Suprapubic skin (tissue), 4 donors: Measurements from ENCODE around the gene SHOC2. TPM values are rescaled to one million over a fixed set of nuclear protein-coding genes. Genes with fewer than 3 reads are reported as not detected.

ENCODE experiments used
- DNase-seq, 2 donors: peaks; one replicate each; pipeline ENCODE4 v3.0.0-alpha.2; 2019; ENCODE audit warnings: low spot score in 2 of 2
- H3K27ac ChIP-seq: fragments of 200-600 bp; sonication (generic); one replicate; pipeline ENCODE4 v1.5.1; 2019
- H3K27me3 ChIP-seq: fragments of 200-600 bp; sonication (generic); one replicate; pipeline ENCODE4 v1.5.1; 2019
- H3K36me3 ChIP-seq: fragments of 200-600 bp; sonication (generic); one replicate; pipeline ENCODE4 v1.5.1; 2019
- H3K4me1 ChIP-seq: fragments of 200-600 bp; sonication (generic); one replicate; pipeline ENCODE4 v1.5.1; 2019
- H3K4me3 ChIP-seq: fragments of 200-600 bp; sonication (generic); one replicate; pipeline ENCODE4 v1.5.1; 2019; ENCODE audit warnings: mild to moderate bottlenecking
- H3K9me3 ChIP-seq: fragments of 200-600 bp; sonication (generic); one replicate; pipeline ENCODE4 v1.5.1; 2019
- EP300 ChIP-seq: sonication (generic); formaldehyde crosslinking; IDR thresholded peaks from one replicate; pipeline ENCODE4 v1.6.1; 2017; ENCODE audit warnings: antibody characterized with exemption
- POLR2A ChIP-seq, 2 donors: fragments of 450-650 bp; IDR thresholded peaks; one replicate each; pipeline ENCODE4 v1.6.1; 2017; ENCODE audit warnings: antibody characterized with exemption in 2 of 2, mild to moderate bottlenecking in 2 of 2, moderate library complexity in 2 of 2
- POLR2AphosphoS5 ChIP-seq, 3 donors: sonication (generic); formaldehyde crosslinking; IDR thresholded peaks; one replicate each; pipeline ENCODE4 v1.6.1; 2017; ENCODE audit warnings: antibody characterized with exemption in 3 of 3
- WGBS: methylation state at CpG from one replicate; pipeline ENCODE4 v1.1.5; 2018; 5-methylcytosine and 5-hydroxymethylcytosine counted together
- total RNA-seq, 4 donors: library from RNA; depleted of rRNA; stranded (reverse); fragments of >200 nt; gene quantifications; one replicate each; pipeline ENCODE4 v1.1.0, GENCODE V29; 2016
- TF ChIP-seq, protein P1 (sequence below), 2 donors: fragments of 200-600 bp in 1 of 2; fragments of 450-650 bp in 1 of 2; sonication (generic) in 1 of 2; IDR thresholded peaks; one replicate each; pipeline ENCODE4 v1.5.1; 2016 to 2019; ENCODE audit warnings: antibody characterized with exemption in 2 of 2, mild to moderate bottlenecking in 1 of 2, moderate library complexity in 1 of 2

Gene SHOC2
- total RNA-seq, 4 donors from 2014 or later: 33.8 to 80.8 (median 40.8) TPM

DNA sequence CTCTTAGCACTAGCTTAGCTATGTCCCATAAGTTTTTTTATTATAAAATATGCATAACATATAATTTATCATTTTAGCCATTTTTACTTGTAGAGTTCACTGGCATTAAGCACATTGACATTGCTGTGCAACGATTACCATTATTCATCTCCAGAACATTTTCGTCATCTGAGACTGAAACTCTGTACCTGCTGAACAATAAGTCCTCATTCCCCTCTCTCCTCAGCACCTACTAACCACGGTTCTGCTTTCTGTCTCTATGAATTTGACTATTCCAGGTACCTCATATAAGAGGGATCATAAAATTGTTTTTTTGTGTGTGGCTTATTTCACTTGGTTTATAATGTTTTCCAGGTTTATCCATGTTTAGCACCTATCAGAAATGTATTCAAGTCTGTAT is 64.1 kb downstream of the SHOC2 start:
- H3K27ac ChIP-seq: no peak overlapping the region
- no peak overlapping the region for H3K4me3 ChIP-seq
- H3K36me3 ChIP-seq: no peaks in the 10 kb centered on the region
- TF ChIP-seq POLR2A (IDR thresholded peaks at IDR 0.05): no peak
- TF ChIP-seq EP300: no peak
- no peak for TF ChIP-seq POLR2AphosphoS5 (IDR thresholded peaks at IDR 0.05)
- TF ChIP-seq, protein P1, sequence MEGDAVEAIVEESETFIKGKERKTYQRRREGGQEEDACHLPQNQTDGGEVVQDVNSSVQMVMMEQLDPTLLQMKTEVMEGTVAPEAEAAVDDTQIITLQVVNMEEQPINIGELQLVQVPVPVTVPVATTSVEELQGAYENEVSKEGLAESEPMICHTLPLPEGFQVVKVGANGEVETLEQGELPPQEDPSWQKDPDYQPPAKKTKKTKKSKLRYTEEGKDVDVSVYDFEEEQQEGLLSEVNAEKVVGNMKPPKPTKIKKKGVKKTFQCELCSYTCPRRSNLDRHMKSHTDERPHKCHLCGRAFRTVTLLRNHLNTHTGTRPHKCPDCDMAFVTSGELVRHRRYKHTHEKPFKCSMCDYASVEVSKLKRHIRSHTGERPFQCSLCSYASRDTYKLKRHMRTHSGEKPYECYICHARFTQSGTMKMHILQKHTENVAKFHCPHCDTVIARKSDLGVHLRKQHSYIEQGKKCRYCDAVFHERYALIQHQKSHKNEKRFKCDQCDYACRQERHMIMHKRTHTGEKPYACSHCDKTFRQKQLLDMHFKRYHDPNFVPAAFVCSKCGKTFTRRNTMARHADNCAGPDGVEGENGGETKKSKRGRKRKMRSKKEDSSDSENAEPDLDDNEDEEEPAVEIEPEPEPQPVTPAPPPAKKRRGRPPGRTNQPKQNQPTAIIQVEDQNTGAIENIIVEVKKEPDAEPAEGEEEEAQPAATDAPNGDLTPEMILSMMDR (IDR thresholded peaks at IDR 0.05): no peak
- H3K27me3 ChIP-seq: no peaks in the 10 kb centered on the region
- no peak for DNase-seq
- 96% methylated on average over 3 of the region's 3 CpGs for WGBS
- no peaks in the 10 kb centered on the region for H3K9me3 ChIP-seq
- H3K4me1 ChIP-seq: peaks cover under 1% of the 10 kb centered on the region

DNA sequence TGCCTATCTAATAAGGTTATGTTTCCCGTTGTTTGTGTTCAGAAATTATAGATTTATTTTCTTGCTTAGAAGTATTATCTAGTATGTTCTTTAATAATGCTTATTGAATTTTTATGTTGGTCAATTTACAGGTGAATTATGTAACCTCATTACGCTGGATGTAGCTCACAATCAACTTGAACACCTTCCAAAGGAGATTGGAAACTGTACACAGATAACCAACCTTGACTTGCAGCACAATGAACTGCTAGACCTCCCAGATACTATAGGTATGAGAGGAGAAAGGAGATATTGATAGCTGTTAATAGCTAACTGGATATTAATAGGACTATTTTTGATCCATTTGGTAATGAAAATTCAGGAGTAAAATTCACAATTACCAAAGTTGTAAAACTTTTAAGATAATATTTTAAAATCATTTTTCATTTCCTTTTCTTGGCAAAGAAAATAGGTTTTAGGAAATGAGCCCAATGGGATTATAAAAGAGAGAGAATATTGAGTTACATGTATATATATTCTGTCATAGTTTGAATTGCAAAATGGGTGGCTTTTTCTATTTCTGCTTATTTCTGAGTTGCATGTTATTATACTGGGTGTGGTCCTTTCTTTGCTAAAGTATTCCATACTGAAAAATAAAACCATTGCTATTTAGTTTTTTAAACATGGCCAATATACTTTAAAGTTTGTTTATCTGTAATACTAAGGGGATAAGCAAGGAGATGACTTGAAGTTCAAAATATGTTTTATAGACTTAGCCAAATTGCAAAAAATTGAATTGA is 66.3 kb downstream of the SHOC2 start:
- TF ChIP-seq POLR2A (IDR thresholded peaks at IDR 0.05) (no peak), EP300 (no peak), POLR2AphosphoS5 (IDR thresholded peaks at IDR 0.05) (no peak)
- TF ChIP-seq, protein P1 (IDR thresholded peaks at IDR 0.05): no peak
- no peaks in the 10 kb centered on the region for H3K36me3 ChIP-seq
- 82% methylated on average over 2 of the region's 2 CpGs for WGBS
- H3K4me3 ChIP-seq: no peak overlapping the region
- H3K27me3 ChIP-seq: no peaks in the 10 kb centered on the region
- H3K4me1 ChIP-seq: no peaks in the 10 kb centered on the region
- no peaks in the 10 kb centered on the region for H3K9me3 ChIP-seq
- no peak for DNase-seq
- H3K27ac ChIP-seq: no peak overlapping the region

DNA sequence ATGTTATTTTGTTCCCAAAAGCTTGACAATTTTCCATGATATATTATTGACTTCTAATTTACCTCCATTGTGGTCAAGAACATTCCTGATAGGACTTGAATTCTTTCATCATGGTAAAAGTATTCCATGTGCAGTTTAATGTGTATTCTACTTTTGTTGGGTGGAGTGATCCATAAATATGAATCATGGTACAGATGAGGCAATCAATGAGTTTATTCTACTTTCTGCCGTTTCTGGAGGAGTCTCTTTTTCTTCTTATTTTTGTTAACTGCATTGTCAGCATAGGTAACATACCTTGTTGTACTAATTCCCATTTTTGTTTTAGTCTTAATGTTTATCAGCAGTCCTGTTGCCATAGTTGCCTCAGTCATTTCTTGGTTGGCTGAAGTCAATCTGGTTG is 69.6 kb downstream of the SHOC2 start:
- H3K27ac ChIP-seq: no peak overlapping the region

DNA sequence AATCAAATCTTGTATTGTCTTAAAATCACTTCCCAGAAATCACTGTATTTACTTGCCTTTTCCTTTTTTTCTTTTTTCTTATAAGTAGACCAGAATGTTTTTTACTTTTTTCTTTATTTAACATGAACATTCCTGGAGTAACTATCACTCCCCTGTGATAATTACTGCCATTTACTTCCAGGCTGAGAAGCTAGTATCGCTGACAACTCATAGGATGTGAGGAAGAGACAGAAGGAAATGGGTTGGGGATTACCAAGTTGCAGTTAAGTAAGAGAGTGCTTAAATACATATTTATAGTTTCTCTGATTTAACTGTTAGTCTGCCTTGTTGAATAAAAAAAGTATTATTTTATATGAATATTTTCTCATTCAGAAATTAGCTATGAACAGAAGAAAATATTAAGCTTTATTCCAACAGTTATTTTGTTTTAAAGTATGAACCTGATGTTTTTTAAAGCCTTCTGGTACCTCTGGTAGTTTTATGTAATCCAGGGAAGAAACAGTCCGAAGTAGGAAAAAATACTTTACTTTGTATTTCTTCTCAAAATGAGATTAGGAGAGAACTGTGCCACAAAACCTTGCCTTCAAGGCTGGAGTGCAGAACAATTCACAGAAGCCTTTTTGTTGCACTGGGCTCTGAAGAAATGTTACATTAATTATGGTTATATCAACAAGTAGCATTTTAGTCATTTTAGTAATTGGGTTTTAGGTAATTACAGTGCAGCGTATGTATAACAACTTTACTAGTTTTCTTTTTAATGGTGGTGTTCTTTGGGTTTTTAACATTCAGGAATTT is 72.8 kb downstream of the SHOC2 start:
- Histone ChIP-seq H3K36me3 (peaks cover 3% of the 10 kb centered on the region), H3K9me3 (no peaks in the 10 kb centered on the region), H3K4me3 (no peak overlapping the region), H3K27me3 (no peaks in the 10 kb centered on the region), H3K4me1 (peaks cover 3% of the 10 kb centered on the region), H3K27ac (no peak overlapping the region)
- no peak for DNase-seq
- WGBS: 77% methylated on average over 3 of the region's 3 CpGs
- TF ChIP-seq POLR2A (IDR thresholded peaks at IDR 0.05): no peak

More for the DNA sequence above, 69.6 kb downstream of the SHOC2 start:
- Histone ChIP-seq H3K36me3 (no peaks in the 10 kb centered on the region), H3K4me3 (no peak overlapping the region), H3K9me3 (no peaks in the 10 kb centered on the region), H3K27me3 (no peaks in the 10 kb centered on the region), H3K4me1 (peaks cover 3% of the 10 kb centered on the region)
- 69% methylated on average over 1 of the region's 1 CpG for WGBS
- no peak for DNase-seq
- no peak for TF ChIP-seq EP300
- TF ChIP-seq POLR2A (IDR thresholded peaks at IDR 0.05): no peak
- TF ChIP-seq, protein P1 (IDR thresholded peaks at IDR 0.05): no peak
- TF ChIP-seq POLR2AphosphoS5 (IDR thresholded peaks at IDR 0.05): no peak

DNA sequence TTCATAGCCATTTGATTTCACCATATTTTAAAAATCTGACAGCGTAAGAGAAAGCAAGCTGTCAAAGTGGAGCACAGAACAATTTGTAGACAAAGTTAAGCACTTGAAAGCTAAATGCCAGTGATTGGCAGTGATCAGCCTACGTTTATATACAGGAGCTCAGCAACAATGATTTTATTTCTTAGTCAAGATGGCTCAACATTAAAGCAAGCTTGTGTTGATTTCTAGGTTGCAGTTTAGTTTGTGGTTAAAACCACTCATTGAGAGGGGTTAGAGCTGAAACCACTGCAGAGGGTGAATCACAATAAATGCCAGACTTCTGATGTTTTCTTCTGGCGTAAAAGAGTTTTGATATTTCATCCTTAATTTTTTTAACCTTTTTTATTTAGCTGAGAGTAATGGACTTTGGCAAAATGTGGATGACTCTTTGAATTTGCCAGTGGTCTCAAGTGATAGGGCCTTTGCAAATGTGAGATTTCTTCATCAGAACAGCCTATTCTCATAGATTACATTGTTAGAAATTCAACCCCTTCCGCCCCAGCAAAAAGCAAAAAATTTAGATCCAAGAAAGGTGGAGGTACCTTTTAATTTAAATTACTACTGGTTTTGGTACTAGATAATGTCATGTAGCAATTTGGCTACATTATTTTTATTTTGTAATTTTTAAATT is 73.8 kb downstream of the SHOC2 start:
- Histone ChIP-seq H3K36me3 (peaks cover 3% of the 10 kb centered on the region), H3K27ac (no peak overlapping the region), H3K4me1 (peaks cover 3% of the 10 kb centered on the region), H3K9me3 (no peaks in the 10 kb centered on the region), H3K4me3 (no peak overlapping the region), H3K27me3 (no peaks in the 10 kb centered on the region)
- no peak for DNase-seq
- WGBS: 73% methylated on average over 4 of the region's 4 CpGs
- TF ChIP-seq EP300 (no peak), POLR2A (IDR thresholded peaks at IDR 0.05) (no peak)
